MM.1S (cell line): ENCODE results near the gene OR51E2.

ENCODE experiments used
- DNase-seq: peaks from one replicate; pipeline ENCODE4 v3.0.0-alpha.2; 2015
- H2AFZ ChIP-seq: fragments of 300-600 bp; sonication (generic); 2 replicates; pipeline ENCODE4 v1.6.0; 2016; ENCODE audit warnings: antibody characterized with exemption, low read length
- H3F3A ChIP-seq: fragments of 300-600 bp; sonication (generic); 2 replicates; pipeline ENCODE4 v1.6.1; 2016; ENCODE audit warnings: mild to moderate bottlenecking, antibody characterized with exemption, low read length, moderate library complexity, mixed read lengths; ENCODE audit not compliant: insufficient read depth
- H3K27ac ChIP-seq: fragments of 300-600 bp; sonication (generic); 2 replicates; pipeline ENCODE4 v1.5.1; 2016; ENCODE audit warnings: mild to moderate bottlenecking, low read length
- H3K27me3 ChIP-seq: fragments of 300-600 bp; sonication (generic); replicated peaks from 2 replicates; pipeline ENCODE4 v1.6.0; 2016; ENCODE audit warnings: low read length; ENCODE audit not compliant: insufficient read depth
- H3K36me3 ChIP-seq: fragments of 300-600 bp; sonication (generic); replicated peaks from 2 replicates; pipeline ENCODE4 v1.6.1; 2016; ENCODE audit warnings: mild to moderate bottlenecking, low read length, mixed read lengths; ENCODE audit not compliant: insufficient read depth
- H3K4me1 ChIP-seq: fragments of 300-600 bp; sonication (generic); 2 replicates; pipeline ENCODE4 v1.6.1; 2016; ENCODE audit warnings: low read length, mixed read lengths
- H3K4me2 ChIP-seq: fragments of 300-600 bp; sonication (generic); 2 replicates; pipeline ENCODE4 v1.6.0; 2016; ENCODE audit warnings: low read depth, low read length
- H3K4me3 ChIP-seq: fragments of 300-600 bp; sonication (generic); 2 replicates; pipeline ENCODE4 v1.5.1; 2016; ENCODE audit warnings: low read length, mixed read lengths
- H3K79me2 ChIP-seq: fragments of 300-600 bp; sonication (generic); 2 replicates; pipeline ENCODE4 v1.6.1; 2016; ENCODE audit warnings: mixed run types, low read length, mixed read lengths
- H3K9ac ChIP-seq: fragments of 300-600 bp; sonication (generic); 2 replicates; pipeline ENCODE4 v1.6.1; 2016; ENCODE audit warnings: low read length, mixed read lengths
- H3K9me2 ChIP-seq: fragments of 300-600 bp; sonication (generic); replicated peaks from 2 replicates; pipeline ENCODE4 v1.6.1; 2016; ENCODE audit warnings: mild to moderate bottlenecking, low read length, mixed read lengths; ENCODE audit not compliant: insufficient read depth
- H3K9me3 ChIP-seq: fragments of 300-600 bp; sonication (generic); replicated peaks from 2 replicates; pipeline ENCODE4 v1.6.1; 2016; ENCODE audit warnings: mild to moderate bottlenecking, low read length, mixed read lengths; ENCODE audit not compliant: insufficient read depth
- H4K20me1 ChIP-seq: fragments of 300-600 bp; sonication (generic); 2 replicates; pipeline ENCODE4 v1.6.1; 2016; ENCODE audit warnings: mild to moderate bottlenecking, low read length, moderate library complexity, mixed read lengths; ENCODE audit not compliant: insufficient read depth
- EZH2 ChIP-seq: fragments of 300-600 bp; sonication (generic); optimal IDR thresholded peaks from 2 replicates; pipeline ENCODE3; 2017; ENCODE audit warnings: low read depth, mild to moderate bottlenecking, antibody characterized with exemption, low read length, mixed read lengths
- EZH2phosphoT487 ChIP-seq: fragments of 300-600 bp; sonication (generic); IDR thresholded peaks from 2 replicates; pipeline ENCODE4 v1.6.1; 2018; ENCODE audit warnings: antibody characterized with exemption, low read length
- TF ChIP-seq, protein P1 (sequence below): fragments of 300-600 bp; sonication (generic); IDR thresholded peaks from 2 replicates; pipeline ENCODE4 v1.5.1; 2016; ENCODE audit warnings: antibody characterized with exemption, low read length, mixed read lengths

OR51E2 gene

DNA sequence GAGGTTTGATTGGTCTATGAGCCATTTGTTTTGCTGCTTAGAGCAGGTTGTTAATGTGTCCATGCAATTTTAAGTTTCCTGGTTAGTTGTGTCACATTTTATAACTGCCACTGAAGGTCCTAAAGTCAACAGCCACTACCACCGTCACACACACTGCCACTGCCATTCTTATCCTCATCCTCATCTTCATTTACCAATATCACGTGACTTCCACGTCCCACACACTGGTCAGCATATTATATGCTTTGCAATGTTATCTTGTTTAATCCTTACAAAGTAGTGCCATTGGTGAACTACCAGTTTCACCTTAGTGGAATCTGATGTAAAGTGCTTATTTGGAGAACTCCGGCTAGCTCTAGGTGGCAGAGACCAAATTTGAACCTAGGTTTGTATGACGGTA, 16.6 kb upstream of the OR51E2 start:
- Histone ChIP-seq H3F3A (no peaks in the 10 kb centered on the region), H3K4me1 (no peaks in the 10 kb centered on the region), H3K9me3 (no peaks in the 10 kb centered on the region), H4K20me1 (no peaks in the 10 kb centered on the region), H3K79me2 (no peaks in the 10 kb centered on the region), H3K27ac (no peak overlapping the region), H2AFZ (no peak overlapping the region), H3K27me3 (no peaks in the 10 kb centered on the region), H3K9me2 (no peaks in the 10 kb centered on the region), H3K4me3 (no peak overlapping the region), H3K36me3 (no peaks in the 10 kb centered on the region), H3K9ac (no peak overlapping the region), H3K4me2 (no peak overlapping the region)
- TF ChIP-seq EZH2phosphoT487 (no peak), EZH2 (no peak)
- TF ChIP-seq, protein P1, sequence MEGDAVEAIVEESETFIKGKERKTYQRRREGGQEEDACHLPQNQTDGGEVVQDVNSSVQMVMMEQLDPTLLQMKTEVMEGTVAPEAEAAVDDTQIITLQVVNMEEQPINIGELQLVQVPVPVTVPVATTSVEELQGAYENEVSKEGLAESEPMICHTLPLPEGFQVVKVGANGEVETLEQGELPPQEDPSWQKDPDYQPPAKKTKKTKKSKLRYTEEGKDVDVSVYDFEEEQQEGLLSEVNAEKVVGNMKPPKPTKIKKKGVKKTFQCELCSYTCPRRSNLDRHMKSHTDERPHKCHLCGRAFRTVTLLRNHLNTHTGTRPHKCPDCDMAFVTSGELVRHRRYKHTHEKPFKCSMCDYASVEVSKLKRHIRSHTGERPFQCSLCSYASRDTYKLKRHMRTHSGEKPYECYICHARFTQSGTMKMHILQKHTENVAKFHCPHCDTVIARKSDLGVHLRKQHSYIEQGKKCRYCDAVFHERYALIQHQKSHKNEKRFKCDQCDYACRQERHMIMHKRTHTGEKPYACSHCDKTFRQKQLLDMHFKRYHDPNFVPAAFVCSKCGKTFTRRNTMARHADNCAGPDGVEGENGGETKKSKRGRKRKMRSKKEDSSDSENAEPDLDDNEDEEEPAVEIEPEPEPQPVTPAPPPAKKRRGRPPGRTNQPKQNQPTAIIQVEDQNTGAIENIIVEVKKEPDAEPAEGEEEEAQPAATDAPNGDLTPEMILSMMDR, result no peak
- DNase-seq, result no peak

DNA sequence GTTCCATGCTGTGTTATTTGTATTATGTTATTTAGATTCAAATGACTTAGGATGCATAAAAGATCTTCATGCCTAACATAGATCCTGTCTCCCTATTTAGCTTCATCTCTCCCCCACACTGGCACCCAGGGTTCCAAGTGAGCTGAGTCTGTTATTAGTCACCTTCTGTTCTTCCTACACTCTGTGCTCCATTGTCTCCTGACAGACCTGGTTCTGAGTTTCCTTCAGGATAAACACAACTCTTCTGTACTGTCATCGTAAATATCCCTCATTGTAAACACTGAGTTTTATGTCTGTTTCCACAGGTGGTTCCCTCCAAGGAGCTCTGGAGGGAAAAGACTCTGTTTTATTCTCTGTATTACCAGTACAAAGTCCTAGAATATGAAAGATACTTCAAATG, 15.6 kb upstream of the OR51E2 start:
- H3F3A ChIP-seq, result no peaks in the 10 kb centered on the region
- no peaks in the 10 kb centered on the region for H3K9me3 ChIP-seq
- TF ChIP-seq, protein P1, result no peak
- TF ChIP-seq EZH2 (no peak), EZH2phosphoT487 (no peak)
- no peak for DNase-seq
- no peaks in the 10 kb centered on the region for H3K79me2 ChIP-seq
- H3K36me3 ChIP-seq, result no peaks in the 10 kb centered on the region
- H3K4me3 ChIP-seq, result no peak overlapping the region
- H3K4me1 ChIP-seq, result no peaks in the 10 kb centered on the region
- H2AFZ ChIP-seq, result no peak overlapping the region
- no peaks in the 10 kb centered on the region for H3K27me3 ChIP-seq
- H3K4me2 ChIP-seq, result no peak overlapping the region
- no peaks in the 10 kb centered on the region for H4K20me1 ChIP-seq
- no peaks in the 10 kb centered on the region for H3K9me2 ChIP-seq
- H3K9ac ChIP-seq, result no peak overlapping the region
- no peak overlapping the region for H3K27ac ChIP-seq

DNA sequence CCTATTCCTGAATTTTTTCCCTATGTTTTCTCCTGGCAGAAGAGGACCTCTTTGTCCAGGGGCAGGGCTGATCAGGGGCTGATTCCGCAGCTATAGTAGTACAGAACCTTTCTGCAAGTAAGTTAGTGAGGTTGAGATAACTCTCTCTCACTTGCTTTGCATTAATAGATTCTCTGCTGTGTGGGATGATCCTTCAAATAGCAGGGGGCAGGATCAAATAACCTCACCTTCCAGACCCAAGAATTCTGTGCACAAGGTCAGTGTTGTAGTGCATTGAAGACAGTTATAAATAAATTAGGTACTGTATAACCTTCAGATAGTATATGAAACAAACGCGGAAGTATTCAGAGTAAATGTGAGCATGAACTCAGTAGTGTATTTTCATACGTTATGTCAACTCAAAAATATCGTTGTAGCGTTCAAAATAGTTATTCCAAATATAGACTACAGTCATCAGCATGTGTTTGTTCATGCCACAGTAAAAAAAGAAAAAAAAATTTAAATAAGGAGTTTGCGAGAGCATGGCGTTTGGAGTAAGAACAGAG, 7.2 kb upstream of the OR51E2 start:
- Histone ChIP-seq H3F3A (peaks cover 6% of the 10 kb centered on the region; the same call in 1 of the 2 replicates), H3K4me2 (peak overlapping the region; percentile 48; the same call in 1 of the 2 replicates), H3K4me3 (no peak overlapping the region), H3K4me1 (peaks cover 29% of the 10 kb centered on the region), H3K9me2 (no peaks in the 10 kb centered on the region), H3K27me3 (no peaks in the 10 kb centered on the region), H3K36me3 (no peaks in the 10 kb centered on the region), H3K9me3 (no peaks in the 10 kb centered on the region), H3K79me2 (no peaks in the 10 kb centered on the region), H2AFZ (no peak overlapping the region), H3K27ac (peak overlapping the region; percentile 64; the same call in 1 of the 2 replicates), H3K9ac (no peak overlapping the region), H4K20me1 (no peaks in the 10 kb centered on the region)
- TF ChIP-seq EZH2 (no peak), EZH2phosphoT487 (no peak)
- TF ChIP-seq, protein P1, result no peak
- DNase-seq, result no peak
